ENCODE data around the gene GRIK4. TPM values are rescaled to one million over a fixed set of nuclear protein-coding genes. Genes with fewer than 3 reads are reported as not detected.

GRIK4 gene
- polyA plus RNA-seq, 1 experiment: 0.55 TPM

- Histone ChIP-seq H3K4me3 (ENCODE audit: low read depth, low read length) (no peak overlapping the region), H3K9me3 (ENCODE audit: control insufficient read depth, insufficient read depth, low read length) (no peaks in the 10 kb centered on the region), H3K27me3 (ENCODE audit: control insufficient read depth, insufficient read depth, low read length) (no peaks in the 10 kb centered on the region), H3K27ac (ENCODE audit: low read depth, low read length) (no peak overlapping the region)
- DNase-seq (ENCODE audit: low read depth, low spot score): no peak
- CTCF ChIA-PET: no interaction called here
- POLR2A ChIA-PET: no interaction called here
- no peak for TF ChIP-seq CTCF (IDR thresholded peaks at IDR 0.05; ENCODE audit: low read depth, low read length)
These were observed 483.6 kb downstream of the GRIK4 start for GRCh38 chr11:120995184-120995583.

GRCh38 chr11:120996973-120997372 is 485.4 kb downstream of the GRIK4 start:
- no peak overlapping the region for H3K27ac ChIP-seq (ENCODE audit: low read depth, low read length)
- H3K27me3 ChIP-seq (ENCODE audit: control insufficient read depth, insufficient read depth, low read length): no peaks in the 10 kb centered on the region
- CTCF ChIA-PET: interaction anchor here (1.2 kb wide), 1 partner anchor 312 kb away, joined by 4 read pairs; no protein-coding TSS in a partner anchor
- POLR2A ChIA-PET: no interaction called here
- H3K4me3 ChIP-seq (ENCODE audit: low read depth, low read length): no peak overlapping the region
- no peaks in the 10 kb centered on the region for H3K9me3 ChIP-seq (ENCODE audit: control insufficient read depth, insufficient read depth, low read length)
- DNase-seq (ENCODE audit: low read depth, low spot score): no peak
- no peak for TF ChIP-seq CTCF (IDR thresholded peaks at IDR 0.05; ENCODE audit: low read depth, low read length)

GRCh38 chr11:120998581-120998980 is 487.0 kb downstream of the GRIK4 start:
- POLR2A ChIA-PET: no interaction called here
- CTCF ChIA-PET: interaction anchor here (0.5 kb wide), 1 partner anchor 85 kb away, joined by 4 read pairs; no protein-coding TSS in a partner anchor
- DNase-seq (ENCODE audit: low read depth, low spot score): no peak
- no peak overlapping the region for H3K4me3 ChIP-seq (ENCODE audit: low read depth, low read length)
- H3K9me3 ChIP-seq (ENCODE audit: control insufficient read depth, insufficient read depth, low read length): no peaks in the 10 kb centered on the region
- H3K27ac ChIP-seq (ENCODE audit: low read depth, low read length): no peak overlapping the region
- no peaks in the 10 kb centered on the region for H3K27me3 ChIP-seq (ENCODE audit: control insufficient read depth, insufficient read depth, low read length)
- TF ChIP-seq CTCF (IDR thresholded peaks at IDR 0.05; ENCODE audit: low read depth, low read length): no peak

GRCh38 chr11:121004206-121004840 is 492.8 kb downstream of the GRIK4 start:
- no peak overlapping the region for H3K27ac ChIP-seq (ENCODE audit: low read depth, low read length)
- POLR2A ChIA-PET: no interaction called here
- no peaks in the 10 kb centered on the region for H3K27me3 ChIP-seq (ENCODE audit: control insufficient read depth, insufficient read depth, low read length)
- no peak overlapping the region for H3K4me3 ChIP-seq (ENCODE audit: low read depth, low read length)
- CTCF ChIA-PET: no interaction called here
- no peaks in the 10 kb centered on the region for H3K9me3 ChIP-seq (ENCODE audit: control insufficient read depth, insufficient read depth, low read length)
- no peak for TF ChIP-seq CTCF (IDR thresholded peaks at IDR 0.05; ENCODE audit: low read depth, low read length)
- no peak for DNase-seq (ENCODE audit: low read depth, low spot score)

- no peak for TF ChIP-seq CTCF (IDR thresholded peaks at IDR 0.05; ENCODE audit: low read depth, low read length)
- ChIA-PET POLR2A (no interaction called here), CTCF (no interaction called here)
- Histone ChIP-seq H3K4me3 (ENCODE audit: low read depth, low read length) (no peak overlapping the region), H3K9me3 (ENCODE audit: control insufficient read depth, insufficient read depth, low read length) (no peaks in the 10 kb centered on the region), H3K27me3 (ENCODE audit: control insufficient read depth, insufficient read depth, low read length) (no peaks in the 10 kb centered on the region), H3K27ac (ENCODE audit: low read depth, low read length) (no peak overlapping the region)
- no peak for DNase-seq (ENCODE audit: low read depth, low spot score)
These were observed 495.4 kb downstream of the GRIK4 start for GRCh38 chr11:121006922-121007321.

Data from AG04450 (cell line).